PC-3 (cell line): ENCODE data around the gene SLAMF1. TPM values are rescaled to one million over a fixed set of nuclear protein-coding genes. Genes with fewer than 3 reads are reported as not detected.

ENCODE experiments used
- ATAC-seq: fragments of 200-7000 bp; cut with Tn5 transposase; 2 replicates; pipeline ENCODE4 v1.9.1; 2020; ENCODE audit warnings: mild to moderate bottlenecking, moderate library complexity
- BruUV-seq: library from RNA; stranded (reverse); fragments of 400-500 nt; replicated peaks from 2 replicates; lab custom pipeline; 2021; lab: Mats Ljungman, UMichigan
- CTCF ChIA-PET: fragments of 300-600 bp; sonication (Branson Sonifier 250); formaldehyde crosslinking; loops from one replicate; lab custom pipeline; 2022; ENCODE audit warnings: antibody characterized with exemption; lab: Charles Lee
- POLR2A ChIA-PET: fragments of 300-600 bp; sonication (Branson Sonifier 250); formaldehyde crosslinking; loops from one replicate; lab custom pipeline; 2022; ENCODE audit warnings: antibody characterized with exemption; ENCODE audit not compliant: unreplicated experiment; lab: Charles Lee
- DNase-seq: peaks from one replicate; pipeline ENCODE4 v3.0.0-alpha.2; 2015
- H2AFZ ChIP-seq: fragments of 300-600 bp; sonication (generic); 2 replicates; pipeline ENCODE4 v1.6.0; 2016; ENCODE audit warnings: antibody characterized with exemption, low read length
- H3F3A ChIP-seq: fragments of 300-600 bp; sonication (generic); one replicate; pipeline ENCODE4 v1.6.0; 2017; ENCODE audit warnings: antibody characterized with exemption, low read length, control low read depth, mild to moderate bottlenecking; ENCODE audit not compliant: unreplicated experiment
- H3K27ac ChIP-seq: fragments of 300-600 bp; sonication (generic); 2 replicates; pipeline ENCODE4 v1.5.1; 2016; ENCODE audit warnings: mild to moderate bottlenecking, low read length
- H3K27me3 ChIP-seq: fragments of 300-600 bp; sonication (generic); 2 replicates; pipeline ENCODE4 v1.6.1; 2016; ENCODE audit warnings: low read length, mixed read lengths
- H3K36me3 ChIP-seq: fragments of 300-600 bp; sonication (generic); 2 replicates; pipeline ENCODE4 v1.6.1; 2016; ENCODE audit warnings: low read depth, mixed run types, low read length, mixed read lengths
- H3K4me1 ChIP-seq: fragments of 300-600 bp; sonication (generic); 2 replicates; pipeline ENCODE4 v1.5.1; 2016; ENCODE audit warnings: low read length; ENCODE audit not compliant: insufficient read depth
- H3K4me2 ChIP-seq: fragments of 300-600 bp; sonication (generic); 2 replicates; pipeline ENCODE4 v1.6.0; 2016; ENCODE audit warnings: low read length
- H3K4me3 ChIP-seq: fragments of 300-600 bp; sonication (generic); 2 replicates; pipeline ENCODE4 v1.5.1; 2016; ENCODE audit warnings: mild to moderate bottlenecking, low read length, mixed read lengths
- H3K79me2 ChIP-seq: fragments of 300-600 bp; sonication (generic); 2 replicates; pipeline ENCODE4 v1.6.1; 2017; ENCODE audit warnings: low read length, mixed read lengths
- H3K9ac ChIP-seq: fragments of 300-600 bp; sonication (generic); 2 replicates; pipeline ENCODE4 v1.6.0; 2016; ENCODE audit warnings: mild to moderate bottlenecking, low read length
- H3K9me2 ChIP-seq: fragments of 300-600 bp; sonication (generic); replicated peaks from 2 replicates; pipeline ENCODE4 v1.6.1; 2016; ENCODE audit warnings: mixed run types, low read length, mixed read lengths
- H3K9me3 ChIP-seq: fragments of 300-600 bp; sonication (generic); 2 replicates; pipeline ENCODE4 v1.6.1; 2016; ENCODE audit warnings: low read length, mixed read lengths
- H4K20me1 ChIP-seq: fragments of 300-600 bp; sonication (generic); 2 replicates; pipeline ENCODE4 v1.6.1; 2016; ENCODE audit warnings: low read length, mixed read lengths
- CTCF ChIP-seq: fragments of 300-600 bp; sonication (generic); conservative IDR thresholded peaks from 2 replicates; pipeline ENCODE4 v1.5.1; 2017; ENCODE audit warnings: antibody characterized with exemption, low read depth, mild to moderate bottlenecking, low read length
- EZH2 ChIP-seq: fragments of 300-600 bp; sonication (generic); IDR thresholded peaks from one replicate; pipeline ENCODE4 v1.6.1; 2017; ENCODE audit warnings: antibody characterized with exemption, mild to moderate bottlenecking, low read length; ENCODE audit not compliant: unreplicated experiment
- EZH2phosphoT487 ChIP-seq: fragments of 300-600 bp; sonication (generic); IDR thresholded peaks from 2 replicates; pipeline ENCODE4 v1.6.1; 2018; ENCODE audit warnings: mild to moderate bottlenecking, antibody characterized with exemption, low read length, borderline replicate concordance
- intact Hi-C: fragments of 100-400 bp; cut with micrococcal nuclease; formaldehyde crosslinking; loops from 2 replicates; pipeline ENCODE4 v1.9.0; 2023
- total RNA-seq: library from RNA; depleted of rRNA; stranded (reverse); fragments of >200 nt; gene quantifications from 2 replicates; pipeline ENCODE4 v1.2.3, GENCODE V29; 2014

The SLAMF1 gene
- total RNA-seq, 1 experiment from 2014 or later = not detected

- ATAC-seq (no peak), DNase-seq (no peak)
- ChIA-PET CTCF (interaction anchor here (0.6 kb wide), 1 partner anchor 245 kb away, joined by 3 read pairs; no protein-coding TSS in a partner anchor), POLR2A (no interaction called here)
- no TSS peak for BruUV-seq
- no peaks in the 10 kb centered on the region for H3K4me1 ChIP-seq
- H3K36me3 ChIP-seq = no peaks in the 10 kb centered on the region
- H4K20me1 ChIP-seq = no peaks in the 10 kb centered on the region
- H3K4me2 ChIP-seq = no peak overlapping the region
- no peak overlapping the region for H2AFZ ChIP-seq
- no peaks in the 10 kb centered on the region for H3K9me2 ChIP-seq
- H3K9ac ChIP-seq = no peak overlapping the region
- TF ChIP-seq EZH2phosphoT487 = no peak
- TF ChIP-seq EZH2 = no peak
- TF ChIP-seq CTCF = no peak
- H3K27me3 ChIP-seq = peaks cover 50% of the 10 kb centered on the region
- H3K9me3 ChIP-seq = no peaks in the 10 kb centered on the region
- no peaks in the 10 kb centered on the region for H3K79me2 ChIP-seq
- H3K27ac ChIP-seq = no peak overlapping the region
- intact Hi-C loops = no loop called here
- no peaks in the 10 kb centered on the region for H3F3A ChIP-seq
- no peak overlapping the region for H3K4me3 ChIP-seq
These were observed 26.2 kb upstream of the SLAMF1 start for GRCh38 chr1:160672789-160673695.

- Histone ChIP-seq H3K4me1 (no peaks in the 10 kb centered on the region), H3K79me2 (no peaks in the 10 kb centered on the region), H3F3A (no peaks in the 10 kb centered on the region), H3K36me3 (no peaks in the 10 kb centered on the region), H3K27ac (no peak overlapping the region), H4K20me1 (no peaks in the 10 kb centered on the region), H3K9ac (no peak overlapping the region), H3K4me2 (no peak overlapping the region), H2AFZ (no peak overlapping the region), H3K4me3 (no peak overlapping the region), H3K27me3 (peaks cover 43% of the 10 kb centered on the region), H3K9me3 (no peaks in the 10 kb centered on the region), H3K9me2 (no peaks in the 10 kb centered on the region)
- ChIA-PET CTCF (interaction anchor here (0.6 kb wide), 1 partner anchor 708 kb away, joined by 3 read pairs; no protein-coding TSS in a partner anchor), POLR2A (no interaction called here)
- TF ChIP-seq CTCF (no peak), EZH2 (no peak), EZH2phosphoT487 (no peak)
- DNase-seq = no peak
- intact Hi-C loops = no loop called here
- BruUV-seq = no TSS peak
- ATAC-seq = no peak
These were observed 25.0 kb upstream of the SLAMF1 start for GRCh38 chr1:160671603-160672517.
